ENCODE measurements around the gene PDGFA.
A peak's percentile ranks its signal among the peaks of the same experiment; 100 is the strongest.

The PDGFA gene

DNA sequence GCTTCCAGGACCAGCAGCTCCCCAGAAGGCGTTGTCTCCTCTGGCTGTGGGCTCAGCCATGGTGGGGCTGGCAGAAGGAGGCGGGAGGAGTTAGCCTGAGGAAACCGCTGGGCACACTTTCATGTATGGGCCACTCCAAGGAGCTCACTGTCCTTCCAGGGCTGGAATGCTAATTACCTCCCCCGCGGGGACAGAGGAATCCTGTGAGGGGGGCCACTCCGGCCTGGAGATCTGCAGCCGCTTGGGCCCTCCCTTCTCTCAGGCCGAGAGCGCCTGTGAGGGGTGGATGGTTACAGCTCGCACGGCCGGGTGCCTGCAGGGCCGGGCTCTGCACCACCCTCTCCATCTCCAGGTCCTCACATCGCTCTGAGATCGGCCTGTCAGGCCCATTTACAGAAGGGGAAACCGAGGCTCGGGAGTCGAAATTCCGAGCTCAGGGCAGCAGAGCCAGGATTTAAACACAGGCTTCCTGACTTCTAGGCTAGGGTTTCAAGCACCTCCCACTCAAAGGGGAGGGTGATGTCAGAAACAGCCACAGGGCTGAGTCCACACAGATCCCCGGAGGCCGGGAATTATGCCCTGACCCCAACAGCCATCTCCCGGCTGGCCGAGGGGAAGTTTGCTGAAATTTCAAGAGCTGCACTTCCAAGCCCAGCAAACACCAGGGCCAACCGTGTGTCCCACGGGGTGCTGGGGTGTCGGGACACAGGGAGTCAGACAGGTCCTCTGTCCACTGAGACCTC, 59.1 kb downstream of the PDGFA start:
- H3K4me3 ChIP-seq (ENCODE audit: low read depth, low read length) = no peak overlapping the region
- TF ChIP-seq, protein P1, sequence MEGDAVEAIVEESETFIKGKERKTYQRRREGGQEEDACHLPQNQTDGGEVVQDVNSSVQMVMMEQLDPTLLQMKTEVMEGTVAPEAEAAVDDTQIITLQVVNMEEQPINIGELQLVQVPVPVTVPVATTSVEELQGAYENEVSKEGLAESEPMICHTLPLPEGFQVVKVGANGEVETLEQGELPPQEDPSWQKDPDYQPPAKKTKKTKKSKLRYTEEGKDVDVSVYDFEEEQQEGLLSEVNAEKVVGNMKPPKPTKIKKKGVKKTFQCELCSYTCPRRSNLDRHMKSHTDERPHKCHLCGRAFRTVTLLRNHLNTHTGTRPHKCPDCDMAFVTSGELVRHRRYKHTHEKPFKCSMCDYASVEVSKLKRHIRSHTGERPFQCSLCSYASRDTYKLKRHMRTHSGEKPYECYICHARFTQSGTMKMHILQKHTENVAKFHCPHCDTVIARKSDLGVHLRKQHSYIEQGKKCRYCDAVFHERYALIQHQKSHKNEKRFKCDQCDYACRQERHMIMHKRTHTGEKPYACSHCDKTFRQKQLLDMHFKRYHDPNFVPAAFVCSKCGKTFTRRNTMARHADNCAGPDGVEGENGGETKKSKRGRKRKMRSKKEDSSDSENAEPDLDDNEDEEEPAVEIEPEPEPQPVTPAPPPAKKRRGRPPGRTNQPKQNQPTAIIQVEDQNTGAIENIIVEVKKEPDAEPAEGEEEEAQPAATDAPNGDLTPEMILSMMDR (conservative IDR thresholded peaks at IDR 0.05; ENCODE audit: low read depth, low read length) = no peak
- DNase-seq (ENCODE audit: low read depth) = peak; percentile 36

DNA sequence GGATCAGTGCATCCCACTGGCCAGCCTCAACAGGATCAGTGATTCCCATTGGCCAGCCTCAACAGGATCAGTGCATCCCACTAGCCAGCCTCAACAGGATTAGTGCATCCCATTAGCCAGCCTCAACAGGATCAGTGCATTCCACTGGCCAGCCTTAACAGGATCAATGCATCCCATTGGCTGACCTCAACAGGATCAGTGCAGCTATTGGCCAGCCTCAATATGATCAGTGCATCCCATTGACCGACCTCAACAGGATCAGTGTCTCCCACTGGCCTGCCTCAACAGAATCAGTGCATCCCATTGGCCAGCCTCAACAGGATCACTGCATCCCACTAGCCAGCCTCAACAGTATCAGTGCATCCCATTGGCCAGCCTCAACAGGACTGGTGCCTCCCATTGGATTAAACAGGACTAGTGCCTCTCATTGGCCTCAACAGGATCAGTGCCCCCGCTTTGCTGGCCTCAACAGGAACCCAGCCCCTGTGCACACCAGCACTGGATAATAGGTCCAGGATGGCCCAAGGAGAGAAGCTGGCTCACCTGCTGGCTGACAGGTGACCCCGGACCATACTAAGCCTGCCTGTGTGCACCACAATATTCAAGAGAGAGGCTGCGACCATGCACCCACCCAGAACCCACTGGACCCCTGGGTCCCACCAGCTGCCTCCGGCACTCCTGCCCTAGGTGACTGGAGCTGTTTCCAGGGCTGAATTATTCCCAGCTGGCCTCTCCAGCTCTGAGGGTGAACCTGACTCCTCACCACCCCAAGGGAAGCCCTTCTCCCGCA, 59.9 kb downstream of the PDGFA start:
- TF ChIP-seq, protein P1 (conservative IDR thresholded peaks at IDR 0.05; ENCODE audit: low read depth, low read length) = no peak
- no peak overlapping the region for H3K4me3 ChIP-seq (ENCODE audit: low read depth, low read length)
- no peak for DNase-seq (ENCODE audit: low read depth)

DNA sequence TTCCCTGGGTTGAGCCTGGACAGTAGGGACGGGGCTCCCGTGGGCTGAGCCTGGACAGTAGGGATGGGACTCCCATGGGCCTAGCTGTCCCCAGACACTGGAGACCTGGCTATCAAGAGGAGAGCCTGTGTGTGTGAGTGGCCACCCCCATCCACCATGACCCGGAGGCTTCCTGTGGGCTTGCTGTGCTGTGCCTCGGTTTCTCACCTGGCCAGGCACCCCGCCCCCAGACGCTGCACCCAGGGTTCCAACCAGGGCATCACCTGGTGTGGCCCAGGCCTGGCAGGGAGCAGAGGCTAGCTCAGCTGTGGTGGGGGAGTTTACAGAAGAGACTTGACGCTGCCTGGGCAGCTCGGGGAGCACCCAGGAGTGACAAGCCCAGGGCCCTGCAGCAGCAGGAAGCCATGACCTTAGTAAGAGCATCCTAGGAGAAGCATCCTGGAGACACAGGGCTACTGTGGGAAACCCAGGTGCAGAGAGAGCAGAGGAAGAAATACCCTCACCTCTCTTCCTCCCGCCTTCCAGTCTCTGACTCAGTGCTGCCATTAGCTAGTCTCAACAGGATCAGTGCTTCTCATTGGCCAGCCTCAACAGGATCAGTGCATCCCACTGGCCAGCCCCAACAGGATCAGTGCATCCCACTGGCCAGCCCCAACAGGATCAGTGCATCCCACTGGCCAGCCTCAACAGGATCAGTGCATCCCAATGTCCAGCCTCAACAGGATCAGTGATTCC, 61.0 kb downstream of the PDGFA start:
- DNase-seq (ENCODE audit: low read depth) = no peak
- no peak overlapping the region for H3K4me3 ChIP-seq (ENCODE audit: low read depth, low read length)
- TF ChIP-seq, protein P1 (conservative IDR thresholded peaks at IDR 0.05; ENCODE audit: low read depth, low read length) = no peak

DNA sequence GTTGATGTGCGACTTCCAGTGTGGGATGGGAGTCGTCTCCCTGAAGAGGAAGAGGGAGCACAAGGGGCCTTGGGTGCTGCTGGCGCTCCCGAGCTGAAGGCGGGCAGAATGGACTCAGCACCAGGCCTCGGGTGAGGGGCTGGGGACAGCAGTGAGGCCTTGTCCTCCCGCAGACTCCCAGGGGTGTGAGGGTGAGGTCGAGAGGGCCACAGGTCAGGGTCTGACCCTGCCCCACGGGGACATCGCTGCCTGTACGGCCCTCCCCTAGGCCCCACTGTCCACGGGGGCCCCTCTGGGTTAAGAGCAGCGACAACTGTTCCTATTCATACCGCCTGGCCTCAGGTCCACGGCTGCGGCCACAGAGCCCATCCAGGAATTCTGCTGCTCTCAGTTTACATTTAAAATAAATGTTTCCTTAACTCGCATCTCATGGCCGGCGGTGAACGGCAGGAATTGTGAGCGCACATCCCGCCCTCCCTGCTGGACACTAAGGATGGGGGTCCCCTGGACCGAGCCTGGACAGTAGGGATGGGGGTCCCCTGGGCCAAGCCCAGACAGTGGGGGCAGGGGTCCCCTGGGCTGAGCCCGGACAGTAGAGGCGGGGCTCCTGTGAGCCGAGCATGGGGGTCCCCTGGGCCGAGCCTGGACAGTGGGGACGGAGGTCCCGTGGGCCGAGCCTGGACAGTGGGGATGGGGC, 61.7 kb downstream of the PDGFA start:
- DNase-seq (ENCODE audit: low read depth) = no peak

DNA sequence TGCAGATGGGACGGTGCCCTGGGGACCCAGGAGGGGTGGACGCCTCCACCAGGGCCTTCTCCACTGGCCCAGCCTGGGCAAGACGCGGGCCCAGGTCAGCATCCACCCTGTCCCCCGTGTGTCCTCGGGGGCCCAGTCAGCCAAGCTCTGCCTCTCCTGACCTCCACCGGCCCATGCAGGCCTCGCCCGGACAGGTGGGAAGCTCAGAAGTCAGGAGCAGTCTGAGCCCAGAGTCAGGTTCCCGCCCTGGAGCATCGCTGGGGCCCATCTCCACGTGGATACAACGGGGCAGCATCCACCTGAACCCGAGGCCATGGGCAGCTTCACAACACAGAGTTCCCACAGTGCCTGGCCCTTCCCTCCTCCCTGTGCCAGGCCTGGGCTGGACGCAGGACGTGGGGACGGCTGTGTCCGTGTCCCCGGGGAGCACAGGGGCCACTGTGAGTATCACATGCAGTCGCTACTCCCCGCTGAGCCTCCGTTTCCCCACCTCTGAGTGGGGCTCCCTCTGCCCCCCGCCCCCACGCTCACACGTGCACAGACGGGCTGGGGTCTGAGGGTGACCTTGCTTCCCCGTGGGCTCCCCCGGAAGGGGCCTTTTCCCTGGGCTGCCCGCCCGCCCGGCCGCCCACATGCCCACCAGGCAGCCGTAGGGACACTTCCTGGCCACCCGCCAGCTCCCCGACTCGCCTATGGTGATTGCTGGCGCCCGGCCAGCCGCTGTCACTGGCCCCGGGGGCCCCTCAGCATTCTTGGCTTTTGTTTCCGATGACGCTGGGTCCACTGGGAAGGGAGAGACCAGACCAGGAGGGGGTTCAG, 64.3 kb downstream of the PDGFA start:
- H3K4me3 ChIP-seq (ENCODE audit: low read depth, low read length) = no peak overlapping the region
- TF ChIP-seq, protein P1 (conservative IDR thresholded peaks at IDR 0.05; ENCODE audit: low read depth, low read length) = no peak
- DNase-seq (ENCODE audit: low read depth) = no peak

More for the DNA sequence above, 61.7 kb downstream of the PDGFA start:
- H3K4me3 ChIP-seq (ENCODE audit: low read depth, low read length) = no peak overlapping the region
- TF ChIP-seq, protein P1 (conservative IDR thresholded peaks at IDR 0.05; ENCODE audit: low read depth, low read length) = no peak
